NCI-H2196 (cell line): ENCODE data around the gene PRPF40A.

Experiments used
- DNase-seq: peaks from one replicate; lab custom pipeline; 2025; ENCODE audit not compliant: unreplicated experiment; lab: John Stamatoyannopoulos, UW

PRPF40A gene

DNA sequence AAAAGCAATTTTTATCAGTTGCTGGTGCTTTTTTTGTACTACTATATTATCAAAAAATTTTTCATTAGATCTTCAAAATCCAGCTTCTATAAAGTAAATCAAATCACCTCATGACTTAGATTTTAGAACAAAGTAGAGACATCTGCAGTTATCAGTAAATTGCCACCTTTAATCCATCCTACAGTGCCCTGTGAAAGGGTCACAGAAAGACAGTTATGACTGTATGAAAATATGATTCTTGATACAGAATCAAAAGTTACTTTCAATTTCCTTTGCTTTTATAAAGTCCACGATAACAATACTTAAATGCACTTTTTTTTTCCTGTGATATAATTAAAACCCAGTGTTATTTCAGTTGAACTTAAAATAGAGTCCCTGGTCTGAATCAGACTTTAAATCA lies 61.4 kb downstream of the PRPF40A start:
- DNase-seq = no peak

DNA sequence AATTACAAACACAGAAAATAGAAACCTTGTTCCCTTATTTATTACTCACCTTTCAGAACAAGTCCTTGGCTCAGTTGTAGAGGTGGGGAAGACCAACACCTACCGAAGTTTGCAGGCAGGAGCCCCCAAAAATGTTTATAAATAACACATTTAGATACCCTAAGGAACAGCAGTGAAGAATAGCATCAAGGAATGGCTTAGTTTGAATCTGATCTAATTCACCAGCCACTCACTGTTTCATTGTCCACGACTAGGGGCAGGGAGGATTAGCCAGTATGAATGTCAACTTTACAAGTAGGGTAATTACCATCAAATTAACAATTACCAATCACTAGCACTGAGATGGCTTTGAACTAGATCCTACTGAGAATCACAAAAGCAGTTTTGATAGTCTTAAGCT lies 65.4 kb downstream of the PRPF40A start:
- no peak for DNase-seq

DNA sequence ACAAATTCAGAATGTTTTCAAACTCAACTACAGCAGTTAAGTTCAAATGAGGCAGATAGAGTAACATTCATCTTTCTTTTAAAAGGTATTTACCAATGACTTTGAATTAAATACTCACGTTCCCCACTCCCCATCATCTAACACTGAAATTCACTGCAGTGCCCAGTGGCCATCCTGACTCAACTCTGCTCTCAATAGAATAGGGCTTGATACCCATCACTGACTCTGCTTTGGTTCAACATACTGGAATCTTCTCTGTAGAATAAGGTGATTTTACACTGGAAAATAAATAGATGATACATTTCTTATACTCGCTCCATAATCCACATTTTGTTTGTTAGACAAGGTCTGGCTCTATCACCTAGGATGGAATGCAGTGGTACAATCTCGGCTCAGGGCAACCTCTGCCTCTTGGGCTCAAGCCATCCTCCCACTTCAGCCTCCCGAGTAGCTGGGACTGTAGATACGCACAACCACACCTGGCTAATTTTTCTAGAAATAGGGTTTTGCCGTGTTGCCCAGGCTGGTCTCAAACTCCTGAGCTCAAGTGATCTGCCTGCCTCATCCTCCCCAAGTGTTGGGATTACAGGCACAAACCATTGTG lies 66.4 kb downstream of the PRPF40A start:
- DNase-seq = no peak

DNA sequence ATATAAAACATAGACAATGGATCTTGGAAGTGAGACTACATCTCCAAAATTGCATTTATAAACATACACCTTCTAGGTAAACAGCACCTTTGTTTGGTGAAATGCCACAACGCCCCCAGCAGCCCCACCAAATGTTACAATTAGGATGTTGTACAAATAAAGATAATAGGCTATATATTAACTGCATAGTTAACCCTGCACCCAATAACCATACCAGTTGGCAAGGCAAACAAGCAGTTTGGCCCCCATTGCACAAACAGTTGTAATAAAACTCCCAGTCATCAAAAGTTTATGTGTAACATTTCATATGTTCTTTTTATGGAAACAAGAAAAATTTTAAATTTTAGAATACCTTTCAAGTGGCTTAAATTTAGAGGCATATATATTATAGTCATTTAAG lies 67.3 kb downstream of the PRPF40A start:
- DNase-seq = no peak

DNA sequence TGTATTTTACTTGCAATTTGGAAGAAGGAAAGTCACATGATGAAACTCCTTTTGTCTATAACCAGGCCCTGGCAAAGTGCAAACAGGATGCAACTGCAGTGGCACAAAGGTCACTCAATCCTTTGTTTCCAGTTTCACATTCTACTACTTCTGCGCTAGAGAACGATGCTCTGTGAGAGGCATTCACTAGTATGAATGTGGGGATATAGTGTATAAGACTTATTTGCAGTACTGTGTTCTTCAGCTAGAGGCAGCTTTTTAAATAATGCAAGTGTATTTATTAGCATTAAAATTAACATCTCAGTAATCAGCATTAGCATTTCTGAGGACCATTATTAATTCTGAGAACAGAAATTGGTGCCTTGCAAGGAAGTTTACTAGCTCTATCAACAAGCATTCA lies 68.9 kb downstream of the PRPF40A start:
- DNase-seq = peak; percentile 7

DNA sequence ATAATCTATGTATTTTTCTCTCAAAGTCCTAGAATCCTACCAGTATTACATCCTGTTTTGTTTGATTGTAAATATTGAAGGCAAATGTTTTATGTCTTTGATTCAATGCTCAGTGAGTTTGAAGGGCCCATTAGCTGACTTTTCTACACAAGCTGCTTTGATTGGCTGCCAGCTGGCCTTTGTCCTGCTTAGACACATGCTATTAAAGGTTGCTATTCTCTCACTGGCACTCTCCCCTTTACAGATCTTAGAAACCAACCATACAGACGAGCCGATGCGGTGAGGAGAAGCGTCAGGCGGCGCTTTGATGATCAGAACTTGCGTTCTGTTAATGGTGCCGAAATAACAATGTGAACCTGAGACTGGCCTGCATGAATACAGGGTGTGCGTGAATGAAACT lies 69.7 kb downstream of the PRPF40A start:
- peak; percentile 78 for DNase-seq

DNA sequence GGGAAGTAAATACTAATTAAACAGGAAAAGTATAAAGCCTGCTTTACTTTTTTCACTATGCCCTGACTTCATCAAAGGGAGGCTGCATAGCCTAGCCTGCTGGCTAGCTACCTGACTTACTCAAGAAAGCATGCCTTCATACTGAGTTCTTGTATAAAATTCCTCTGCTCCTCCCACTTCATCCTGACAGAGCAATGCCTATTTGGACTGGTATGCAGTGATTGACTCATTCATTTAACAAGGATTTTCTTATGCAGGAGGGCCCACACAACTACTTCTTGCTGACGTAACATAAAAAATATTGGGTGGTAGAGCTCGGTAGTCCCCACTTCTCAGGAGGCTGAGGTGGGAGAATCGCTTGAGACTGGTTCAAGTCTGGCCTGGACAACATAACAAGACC lies 70.5 kb downstream of the PRPF40A start:
- no peak for DNase-seq

DNA sequence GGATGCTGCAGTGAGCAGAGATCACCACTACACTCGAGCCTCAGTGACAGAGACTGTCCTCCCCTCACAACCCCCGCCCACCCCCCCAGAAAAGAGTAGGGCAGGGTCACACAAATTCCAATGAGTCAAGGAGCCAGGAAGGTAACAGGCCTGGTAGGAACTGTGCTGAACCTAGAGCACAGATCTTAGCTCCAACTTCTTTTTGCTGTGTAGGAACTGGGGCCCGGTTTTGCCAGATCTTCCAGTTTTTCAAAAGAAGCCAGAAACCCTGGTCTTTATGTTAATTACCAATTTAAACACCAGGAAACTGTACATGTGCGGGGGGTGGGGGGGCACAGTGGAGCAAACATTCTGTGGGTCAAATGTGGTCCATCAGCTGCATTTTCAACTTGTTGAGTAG lies 71.0 kb downstream of the PRPF40A start:
- no peak for DNase-seq

DNA sequence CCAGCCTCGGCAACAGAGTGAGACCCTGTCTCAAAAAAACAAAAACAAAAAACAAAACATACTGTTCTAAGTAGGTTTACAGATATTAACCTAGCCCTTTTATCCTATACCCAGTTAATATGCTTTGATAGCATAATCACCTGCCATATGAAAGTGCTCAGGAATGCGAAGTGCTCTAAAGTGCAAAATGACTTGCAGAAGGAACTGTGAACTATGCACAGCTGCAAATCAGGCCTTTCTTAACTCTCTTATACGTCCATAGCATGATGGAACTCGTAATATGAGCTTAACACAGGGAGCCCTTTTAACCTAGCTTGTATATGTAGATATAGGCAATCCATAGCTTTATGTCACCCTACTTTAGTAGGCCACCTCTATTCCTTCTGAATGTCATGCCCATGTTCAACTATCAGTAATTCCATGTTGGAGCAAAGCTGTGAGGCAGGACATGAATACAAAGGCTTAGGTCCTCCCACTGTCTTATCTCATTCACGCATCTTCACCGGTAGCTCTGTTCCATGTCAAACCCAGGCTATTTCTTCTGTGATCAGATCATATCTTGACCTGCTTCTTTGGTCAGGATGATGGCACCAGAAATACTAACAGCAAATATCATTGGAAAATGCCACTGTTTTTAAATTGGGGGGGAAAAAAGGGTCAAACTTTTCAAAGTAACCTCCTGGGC lies 72.9 kb downstream of the PRPF40A start:
- DNase-seq = no peak

DNA sequence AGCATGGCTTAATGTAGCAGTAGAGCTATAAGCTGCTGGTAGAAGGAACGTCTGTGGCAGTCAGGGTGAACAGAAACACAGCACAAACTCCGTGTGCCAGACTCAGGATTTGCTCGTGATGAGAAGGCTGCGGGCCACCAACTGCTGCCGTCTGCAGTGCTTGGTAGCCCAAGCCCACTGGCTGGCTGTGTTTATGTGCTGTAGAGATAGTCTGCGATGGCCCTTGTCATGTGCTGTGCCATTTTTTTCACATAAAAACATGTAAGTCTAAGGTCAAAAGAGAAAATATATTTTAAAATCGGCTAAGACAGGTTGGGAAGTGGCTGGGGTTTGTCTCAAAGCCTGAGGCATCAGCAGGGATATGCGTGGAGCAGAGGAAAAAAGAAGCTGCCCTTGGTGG lies 78.7 kb downstream of the PRPF40A start:
- DNase-seq = no peak

DNA sequence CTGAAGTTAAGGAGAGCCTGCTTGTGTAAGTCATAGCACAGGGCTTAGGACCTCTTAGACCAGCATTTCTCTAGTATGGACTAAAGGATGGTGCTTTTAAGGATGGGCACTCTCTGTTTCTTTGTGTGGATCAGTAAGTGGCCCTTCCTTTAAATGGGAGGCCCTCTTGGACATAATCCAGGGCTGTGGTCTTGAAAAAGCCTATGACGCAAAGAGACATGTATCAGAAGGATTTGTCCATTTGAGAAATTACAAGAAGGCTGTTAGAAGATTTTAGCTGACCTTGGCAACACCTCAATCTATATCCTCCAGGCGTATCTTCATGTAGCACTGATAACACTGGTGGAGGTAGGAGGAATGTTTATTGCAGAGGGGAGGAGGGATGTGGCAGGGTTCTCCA lies 79.2 kb downstream of the PRPF40A start:
- no peak for DNase-seq

DNA sequence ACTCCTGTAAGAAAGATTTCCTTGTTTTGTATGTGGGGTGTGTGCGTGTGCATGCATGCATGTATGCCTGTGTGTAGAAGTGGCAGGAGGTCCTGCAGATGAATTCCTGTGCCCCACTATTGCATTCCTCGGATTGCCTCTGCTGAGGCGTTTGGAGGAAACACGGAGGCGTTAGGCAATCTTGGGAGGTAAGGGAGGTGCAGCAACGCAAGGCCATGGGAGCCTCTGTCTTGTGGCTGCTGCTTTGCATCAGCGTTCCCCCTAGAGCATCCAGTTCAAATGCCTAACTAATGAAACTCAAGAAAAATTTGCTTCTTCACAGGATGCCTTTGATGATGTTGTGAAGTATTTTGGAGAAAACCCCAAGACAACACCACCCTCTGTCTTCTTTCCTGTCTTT lies 80.0 kb downstream of the PRPF40A start:
- DNase-seq = no peak

DNA sequence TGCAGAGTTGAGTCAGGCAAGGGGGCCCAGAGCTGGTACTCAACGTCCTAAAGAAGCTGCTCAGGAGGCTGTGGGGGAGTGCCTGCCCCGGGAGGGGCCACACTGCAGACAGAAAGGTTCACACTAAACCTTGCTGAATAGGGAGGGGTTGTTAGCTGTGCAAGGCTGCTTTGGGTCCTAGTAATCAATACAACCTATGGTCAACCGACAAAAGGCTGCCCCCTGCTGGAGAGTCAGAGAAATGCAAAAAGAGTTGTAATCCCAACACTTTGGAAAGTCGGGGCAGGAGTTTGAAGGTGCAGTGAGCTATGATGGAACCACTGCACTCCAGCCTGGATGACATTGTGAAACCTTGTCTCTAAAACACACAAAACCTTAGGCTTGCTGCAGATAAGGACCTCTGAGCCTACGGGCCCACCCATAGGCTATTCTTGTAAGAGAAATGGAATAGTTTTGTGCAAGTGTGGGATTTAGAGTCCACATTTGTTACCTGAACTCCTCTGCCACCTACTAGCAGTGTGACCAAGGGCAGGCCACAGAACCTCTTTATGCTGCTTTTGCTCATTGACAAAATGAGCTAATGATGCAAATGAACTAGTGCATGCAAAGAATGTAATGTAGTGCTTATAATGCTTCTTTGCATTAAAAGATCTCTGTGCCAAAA lies 81.5 kb downstream of the PRPF40A start:
- DNase-seq = peak; percentile 60

DNA sequence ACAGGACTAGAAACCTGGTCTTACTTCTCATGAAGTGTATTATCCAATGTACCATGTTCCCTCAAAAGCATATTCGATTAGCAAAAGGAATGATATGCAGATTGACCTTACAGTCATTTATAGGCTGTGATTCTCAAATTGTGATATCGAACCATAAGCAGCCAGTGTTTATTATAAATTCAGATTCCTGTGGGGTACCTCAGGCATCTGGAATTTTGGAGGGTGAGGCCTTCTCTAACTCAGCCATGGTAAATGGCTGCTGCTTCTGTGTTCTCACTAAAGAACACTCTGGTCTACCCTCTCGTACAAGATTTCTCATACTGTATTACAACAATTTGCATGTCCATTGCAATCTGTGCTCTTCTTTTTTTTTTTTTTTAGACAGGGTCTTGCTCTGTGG lies 84.5 kb downstream of the PRPF40A start:
- DNase-seq = no peak

DNA sequence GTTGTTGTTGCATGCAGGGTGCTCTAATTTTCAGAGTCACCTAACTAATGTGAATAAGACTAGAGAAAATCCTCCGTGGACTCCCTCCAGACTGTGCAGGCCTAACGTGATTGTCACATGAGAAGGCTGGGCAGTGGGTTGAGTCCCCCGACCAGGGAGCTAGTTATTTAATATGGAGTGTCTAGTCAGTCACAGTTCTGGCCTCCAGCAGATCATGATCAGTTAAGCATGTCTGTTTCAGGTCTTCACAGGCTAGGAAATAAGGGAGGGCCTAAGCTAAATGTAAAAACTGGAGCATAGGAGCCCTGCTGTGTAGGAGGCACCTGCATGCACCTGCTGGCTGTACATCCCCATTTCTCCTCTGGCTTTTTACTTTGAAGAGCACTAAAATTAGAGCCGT lies 86.8 kb downstream of the PRPF40A start:
- no peak for DNase-seq

DNA sequence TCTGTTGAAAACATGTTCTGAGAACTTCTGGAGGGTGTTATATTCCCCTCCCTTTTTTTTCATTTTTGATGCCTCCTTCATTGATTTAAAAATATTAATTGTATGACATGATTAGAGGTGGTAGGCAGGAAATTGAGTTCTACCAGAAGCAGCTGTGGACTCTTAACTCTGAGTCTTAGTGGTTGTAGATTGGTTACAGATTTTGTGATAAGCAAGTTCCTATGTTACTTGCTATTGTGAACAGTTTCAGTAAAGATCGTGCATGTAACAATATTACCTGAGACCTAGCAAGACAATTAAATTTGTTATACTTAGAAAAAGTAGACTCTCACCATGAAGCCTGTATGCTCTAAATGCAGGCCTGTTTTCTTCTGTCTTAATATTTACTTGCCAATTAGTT lies 88.1 kb downstream of the PRPF40A start:
- DNase-seq = no peak

DNA sequence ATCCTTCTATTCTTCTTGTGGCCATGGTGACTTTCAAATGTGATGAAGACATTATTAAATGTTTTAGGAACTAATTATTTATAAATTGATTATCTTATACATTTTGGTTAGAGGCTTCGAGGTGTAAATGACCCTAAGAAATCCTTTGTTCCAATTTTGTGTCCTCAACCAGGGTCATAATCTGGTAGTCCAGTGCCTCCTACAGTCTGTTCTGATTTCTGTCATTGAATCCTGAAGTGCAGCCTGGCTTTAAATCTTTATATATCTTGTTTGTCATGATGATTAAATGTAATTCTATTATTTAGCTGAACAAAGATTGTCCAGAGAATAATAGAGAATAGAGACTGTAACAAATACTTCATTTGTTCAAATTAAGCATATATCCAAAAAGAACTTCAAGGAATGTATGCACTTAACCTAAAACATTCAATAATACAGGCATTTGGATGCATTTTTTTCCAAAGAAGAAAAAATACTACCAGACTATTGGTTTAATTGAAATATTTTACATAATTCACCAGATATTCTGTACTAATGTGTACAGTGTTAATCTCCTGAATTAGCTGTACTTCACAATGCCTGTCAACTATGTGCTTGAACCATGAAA lies 89.8 kb downstream of the PRPF40A start:
- DNase-seq = no peak

DNA sequence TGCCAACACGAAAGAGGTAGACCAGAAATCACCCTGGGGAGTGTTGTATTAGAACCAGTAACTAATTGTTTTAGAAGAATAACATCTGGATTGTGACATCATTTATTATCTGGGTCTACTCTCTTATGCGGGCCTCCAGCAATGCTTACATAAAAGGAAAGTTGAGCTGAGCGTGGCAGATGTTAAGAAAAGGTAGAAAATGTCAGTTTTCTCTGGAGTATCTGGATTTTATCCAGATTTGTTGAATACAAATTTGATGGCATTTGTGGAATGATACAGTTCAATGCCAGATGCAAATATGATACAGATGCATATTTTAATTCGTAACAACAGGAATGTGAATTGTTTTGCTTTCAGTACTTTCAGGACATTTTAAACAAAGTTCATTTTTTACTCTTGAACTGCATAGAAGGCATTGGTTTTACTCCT lies 90.3 kb downstream of the PRPF40A start:
- no peak for DNase-seq

DNA sequence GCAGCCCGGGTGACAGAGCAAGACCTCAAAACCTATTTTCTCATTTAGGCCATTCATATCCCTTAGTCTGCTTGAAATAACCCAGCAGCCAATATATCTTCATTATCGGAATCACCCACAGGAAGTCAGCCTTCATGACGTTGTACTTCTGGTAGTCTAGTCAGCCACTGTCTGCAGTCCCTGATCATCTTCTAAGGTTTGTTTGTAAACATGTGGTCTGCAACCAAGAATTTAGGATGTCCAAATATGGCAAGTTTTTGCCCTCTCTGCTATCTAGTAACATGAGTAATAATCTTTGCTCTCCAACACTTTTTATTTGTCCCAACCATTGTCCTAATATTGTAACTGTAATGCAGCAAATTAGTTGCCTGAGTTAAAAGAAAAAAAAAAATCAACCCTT lies 92.5 kb downstream of the PRPF40A start:
- DNase-seq = no peak

DNA sequence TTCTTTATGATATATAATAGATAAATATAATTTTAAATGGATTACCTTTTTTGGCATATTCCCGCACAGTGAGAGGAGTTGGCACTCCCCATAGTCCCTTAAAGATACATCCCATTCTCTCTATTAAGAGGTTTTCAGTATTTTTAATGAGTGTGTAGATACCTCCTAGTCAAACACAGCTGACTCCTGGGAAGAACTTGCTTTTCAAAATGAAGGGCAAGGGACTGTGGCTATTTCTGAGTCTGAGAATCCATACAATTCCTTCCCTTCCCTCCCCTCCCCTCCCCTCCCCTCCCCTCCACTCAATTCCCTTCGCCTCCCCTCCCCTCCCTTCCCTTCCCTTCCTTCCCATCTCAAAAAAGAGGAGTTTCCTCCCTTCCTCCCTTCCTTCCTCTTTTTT lies 93.5 kb downstream of the PRPF40A start:
- DNase-seq = no peak

DNA sequence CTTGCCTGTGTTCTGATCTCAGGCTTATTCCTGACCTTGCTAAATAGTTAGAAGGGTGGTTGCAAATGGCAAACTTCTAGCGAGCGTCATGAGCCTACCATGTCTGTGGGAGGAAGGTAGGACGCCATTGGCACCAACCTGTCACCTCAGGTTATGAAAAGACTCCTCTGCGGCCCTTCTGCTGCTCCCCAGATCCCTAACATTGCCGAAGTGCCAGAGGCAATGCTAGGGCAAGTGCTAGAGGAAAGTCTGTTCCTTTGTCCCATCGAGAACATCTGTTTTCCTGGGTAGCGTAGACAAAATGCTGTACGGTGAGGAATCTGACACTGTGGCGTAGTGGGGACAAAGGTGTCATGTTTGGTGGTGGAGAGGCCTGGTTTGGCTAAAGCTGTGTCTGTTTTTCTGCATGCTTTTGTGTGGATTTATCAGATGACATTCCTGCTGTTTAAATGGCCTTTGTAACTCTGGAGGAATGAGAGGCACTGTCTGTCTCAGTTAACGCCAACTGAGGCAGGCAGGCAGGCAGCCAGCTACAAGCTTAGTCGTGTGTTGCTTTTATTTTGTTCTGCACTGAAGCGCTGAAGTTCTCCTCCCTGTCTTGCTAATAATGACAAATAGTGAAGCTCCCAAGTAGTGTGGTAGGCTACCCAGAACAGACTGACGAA lies 94.1 kb downstream of the PRPF40A start:
- no peak for DNase-seq

DNA sequence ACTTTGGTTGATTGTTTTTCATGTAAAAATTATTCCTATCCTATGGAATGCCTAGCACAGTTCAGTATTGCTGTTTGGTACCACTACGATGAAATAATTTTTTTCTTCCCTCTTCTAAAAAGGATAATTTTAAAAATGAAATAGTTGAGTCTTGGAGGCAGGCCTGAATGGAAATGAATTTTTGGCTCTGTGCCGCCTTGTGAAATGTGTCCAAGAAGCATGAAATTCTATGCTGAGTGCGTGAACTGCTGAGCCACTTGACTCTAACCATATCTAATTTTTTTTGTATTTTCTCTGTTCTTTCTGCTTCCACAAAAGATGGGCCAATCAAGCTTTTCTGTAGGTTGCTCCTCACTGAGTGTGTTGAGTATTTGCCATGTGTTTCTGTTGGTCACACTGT lies 95.0 kb downstream of the PRPF40A start:
- no peak for DNase-seq
